Measurements from ENCODE around the gene LYPD3. TPM values are rescaled to one million over a fixed set of nuclear protein-coding genes. Genes with fewer than 3 reads are reported as not detected.
"Not testable (repeated sequence)": the region's sequence is repeated elsewhere in the genome, so short reads cannot be mapped to it uniquely, and the experiment has no call there.

Gene LYPD3
- 1 to 10 TPM; 3.0 to 7.1 TPM for total RNA-seq

GRCh38 chr19:43465468-43466120 is at the start of gene LYPD3:
Gene LYPD3 (minus strand): TSS chr19:43465608. CDS start chr19:43465571, 37 bp downstream.
- ATAC-seq (no peak), DNase-seq (ENCODE audit: low spot score in 2 of 2) (no peak)
- Mint-ChIP-seq H3K27ac (peak within 1 kb of the TSS in 1 of 2 donors; percentile 80), H3K9me3 (no peaks in the 10 kb centered on the region), H3K36me3 (peaks cover 0 to 6% of the 10 kb centered on the region in 2 donors)

GRCh38 chr19:43512399-43512798 is 47.0 kb upstream of the LYPD3 start:
- H3K9me3 Mint-ChIP-seq; H3K27ac Mint-ChIP-seq; DNase-seq (ENCODE audit: low spot score in 2 of 2); ATAC-seq: not testable (repeated sequence)
- peaks cover 5 to 12% of the 10 kb centered on the region in 2 donors for H3K36me3 Mint-ChIP-seq

- DNase-seq (ENCODE audit: low spot score in 2 of 2) = no peak
- Mint-ChIP-seq H3K9me3 (no peaks in the 10 kb centered on the region), H3K36me3 (peaks cover 5 to 13% of the 10 kb centered on the region in 2 donors), H3K27ac (no peak overlapping the region)
- ATAC-seq = no peak
These were observed 45.9 kb upstream of the LYPD3 start for GRCh38 chr19:43511324-43511723.

- Mint-ChIP-seq H3K36me3 (peaks cover 5 to 19% of the 10 kb centered on the region in 2 donors), H3K9me3 (no peaks in the 10 kb centered on the region), H3K27ac (no peak overlapping the region)
- ATAC-seq (no peak), DNase-seq (ENCODE audit: low spot score in 2 of 2) (no peak)
These were observed 45.3 kb upstream of the LYPD3 start for GRCh38 chr19:43510713-43511112.

- ATAC-seq = no peak
- Mint-ChIP-seq H3K9me3 (no peaks in the 10 kb centered on the region), H3K27ac (peak overlapping the region in 1 of 2 donors; percentile 81), H3K36me3 (peaks cover 11 to 20% of the 10 kb centered on the region in 2 donors)
- no peak for DNase-seq (ENCODE audit: low spot score in 2 of 2)
These were observed 42.5 kb upstream of the LYPD3 start for GRCh38 chr19:43507880-43508279.

- no peak for DNase-seq (ENCODE audit: low spot score in 2 of 2)
- ATAC-seq = no peak
- peak overlapping the region in 1 of 2 donors; percentile 26 for H3K27ac Mint-ChIP-seq
- H3K36me3 Mint-ChIP-seq = peaks cover 13 to 20% of the 10 kb centered on the region in 2 donors
- no peaks in the 10 kb centered on the region for H3K9me3 Mint-ChIP-seq
These were observed 41.2 kb upstream of the LYPD3 start for GRCh38 chr19:43506629-43507028.

- Mint-ChIP-seq H3K27ac (peak overlapping the region in 1 of 2 donors; percentile 26), H3K36me3 (peaks cover 13 to 17% of the 10 kb centered on the region in 2 donors), H3K9me3 (no peaks in the 10 kb centered on the region)
- DNase-seq (ENCODE audit: low spot score in 2 of 2) = no peak
- no peak for ATAC-seq
These were observed 40.5 kb upstream of the LYPD3 start for GRCh38 chr19:43505941-43506340.

- Mint-ChIP-seq H3K36me3 (peaks cover 13 to 14% of the 10 kb centered on the region in 2 donors), H3K27ac (peak overlapping the region in 1 of 2 donors; percentile 93), H3K9me3 (no peaks in the 10 kb centered on the region)
- no peak for ATAC-seq
- no peak for DNase-seq (ENCODE audit: low spot score in 2 of 2)
These were observed 39.7 kb upstream of the LYPD3 start for GRCh38 chr19:43505186-43505456.

GRCh38 chr19:43504426-43505185 is 39.2 kb upstream of the LYPD3 start, which contains the start of gene PHLDB3:
Gene PHLDB3 (minus strand): TSS chr19:43504746. CDS start chr19:43504118, 628 bp downstream.
- ATAC-seq (peak; percentile 37 to 40), DNase-seq (ENCODE audit: low spot score in 2 of 2) (peak; percentile 58 to 61)
- Mint-ChIP-seq H3K9me3 (no peaks in the 10 kb centered on the region), H3K36me3 (peaks cover 13 to 14% of the 10 kb centered on the region in 2 donors), H3K27ac (peak within 1 kb of the TSS; percentile 93 to 96)

- DNase-seq (ENCODE audit: low spot score in 2 of 2) = peak; percentile 95 to 98
- Mint-ChIP-seq H3K36me3 (peaks cover 11% of the 10 kb centered on the region in 2 donors), H3K27ac (peak overlapping the region; percentile 93 to 96), H3K9me3 (no peaks in the 10 kb centered on the region)
- ATAC-seq = peak; percentile 94 to 95
These were observed 38.4 kb upstream of the LYPD3 start for GRCh38 chr19:43503501-43504425.

GRCh38 chr19:43502419-43502976 is 37.1 kb upstream of the LYPD3 start:
- DNase-seq (ENCODE audit: low spot score in 2 of 2) (no peak), ATAC-seq (no peak)
- no peaks in the 10 kb centered on the region for H3K9me3 Mint-ChIP-seq
- H3K36me3 Mint-ChIP-seq = peaks cover 7 to 8% of the 10 kb centered on the region in 2 donors
- peak overlapping the region in 1 of 2 donors; percentile 93 for H3K27ac Mint-ChIP-seq

GRCh38 chr19:43501661-43502418 is 36.4 kb upstream of the LYPD3 start:
- Mint-ChIP-seq H3K36me3 (peaks cover 7 to 10% of the 10 kb centered on the region in 2 donors), H3K9me3 (no peaks in the 10 kb centered on the region), H3K27ac (peak overlapping the region in 1 of 2 donors; percentile 93)
- ATAC-seq (no peak), DNase-seq (ENCODE audit: low spot score in 2 of 2) (no peak)

- Mint-ChIP-seq H3K27ac (peak overlapping the region in 1 of 2 donors; percentile 10), H3K36me3 (peaks cover 6 to 13% of the 10 kb centered on the region in 2 donors), H3K9me3 (no peaks in the 10 kb centered on the region)
- ATAC-seq (no peak), DNase-seq (ENCODE audit: low spot score in 2 of 2) (no peak)
These were observed 33.6 kb upstream of the LYPD3 start for GRCh38 chr19:43499042-43499441.

GRCh38 chr19:43498233-43498842 is 32.9 kb upstream of the LYPD3 start:
- peak overlapping the region; percentile 10 to 46 for H3K27ac Mint-ChIP-seq
- no peak for DNase-seq (ENCODE audit: low spot score in 2 of 2)
- no peaks in the 10 kb centered on the region for H3K9me3 Mint-ChIP-seq
- H3K36me3 Mint-ChIP-seq = peaks cover 6 to 11% of the 10 kb centered on the region in 2 donors
- ATAC-seq = no peak

GRCh38 chr19:43496960-43497359 is 31.6 kb upstream of the LYPD3 start:
- peak overlapping the region in 1 of 2 donors; percentile 23 for H3K27ac Mint-ChIP-seq
- DNase-seq (ENCODE audit: low spot score in 2 of 2) (no peak), ATAC-seq (no peak)
- no peaks in the 10 kb centered on the region for H3K9me3 Mint-ChIP-seq
- peaks cover 5 to 6% of the 10 kb centered on the region in 2 donors for H3K36me3 Mint-ChIP-seq
